A549 (cell line): Measurements from ENCODE around the gene PCDHGB1.
A peak's percentile ranks its signal among the peaks of the same experiment; 100 is the strongest.

Experiments used
- BCL3 ChIP-seq: fragments of >200 bp; sonication (Bioruptor Twin); formaldehyde crosslinking; IDR thresholded peaks from 3 replicates; pipeline ENCODE4 v1.6.1; 2016
- CTCF ChIP-seq: fragments of >200 bp; sonication (Bioruptor Twin); formaldehyde crosslinking; IDR thresholded peaks from 3 replicates; pipeline ENCODE4 v1.5.1; 2016
- EP300 ChIP-seq, 2 experiments: fragments of >200 bp; sonication (Bioruptor Twin); formaldehyde crosslinking; IDR thresholded peaks; 2 replicates in 1 of 2; 3 replicates in 1 of 2; pipeline ENCODE4 v1.6.1; 2016 to 2017
- MAFK ChIP-seq: fragments of 450-650 bp; IDR thresholded peaks from 2 replicates; pipeline ENCODE4 v1.6.1; 2014; ENCODE audit not compliant: partially characterized antibody
- MYC ChIP-seq: IDR thresholded peaks from 2 replicates; pipeline ENCODE4 v1.6.1; 2012; ENCODE audit warnings: mild to moderate bottlenecking, inconsistent platforms, low read length, improper control_type of control experiment, borderline replicate concordance
- RAD21 ChIP-seq, 2 experiments: fragments of >200 bp in 1 of 2; sonication (Bioruptor Twin) in 1 of 2; formaldehyde crosslinking in 1 of 2; IDR thresholded peaks in 1 of 2; conservative IDR thresholded peaks in 1 of 2; 2 replicates in 1 of 2; 3 replicates in 1 of 2; pipeline ENCODE4 v1.6.1; 2012 to 2018; ENCODE audit warnings: inconsistent platforms in 1 of 2
- RCOR1 ChIP-seq: fragments of 150-350 bp; IDR thresholded peaks from 2 replicates; pipeline ENCODE4 v1.6.1; 2014; ENCODE audit warnings: antibody characterized with exemption, low read length, low read depth
- RFX5 ChIP-seq: fragments of 450-650 bp; IDR thresholded peaks from 2 replicates; pipeline ENCODE4 v1.7.1; 2014; ENCODE audit warnings: antibody characterized with exemption, mild to moderate bottlenecking, moderate library complexity
- TFCP2L1 ChIP-seq: fragments of 250-450 bp; sonication (Bioruptor Pico); IDR thresholded peaks from 2 replicates; pipeline ENCODE4 v1.5.0; 2021; ENCODE audit warnings: mild to moderate bottlenecking

- TF ChIP-seq MYC: no peak
- TF ChIP-seq RAD21 (conservative IDR thresholded peaks at IDR 0.05 in 1 of 2, IDR thresholded peaks at IDR 0.05 in 1 of 2): peak; percentile 46 to 53; a peak in 4 of 5 replicates
- TF ChIP-seq CTCF: peak; percentile 35; the same call in 2 of the 3 replicates
- no peak for TF ChIP-seq MAFK
- no peak for TF ChIP-seq TFCP2L1 (CRISPR knock-in tag)
- TF ChIP-seq RCOR1: no peak
- no peak for TF ChIP-seq RFX5
- no peak for TF ChIP-seq EP300 (IDR thresholded peaks at IDR 0.05)
- no peak for TF ChIP-seq BCL3
These were observed 11.2 kb upstream of the PCDHGB1 start, which contains the start of gene PCDHGA2 for GRCh38 chr5:141338538-141339306.
